ENCODE results near the gene KCNJ11. TPM values are rescaled to one million over a fixed set of nuclear protein-coding genes. Genes with fewer than 3 reads are reported as not detected.

Gene KCNJ11
- total and polyA plus RNA-seq, 2 donors (not counting 3 experiments of a cell fraction or from before 2014, with no cell fraction given) = 0.04 TPM; not detected in 1

GRCh38 chr11:17400048-17400775 is 11.8 kb upstream of the KCNJ11 start:
- Histone ChIP-seq H3K79me2 (ENCODE audit: control insufficient read depth, insufficient read depth, low read length) (no peaks in the 10 kb centered on the region), H4K20me1 (replicated peaks; ENCODE audit: control insufficient read depth, extremely low read depth, insufficient read depth, low read length) (no peaks in the 10 kb centered on the region), H3K4me3 (replicated peaks in 1 of 3; ENCODE audit: insufficient read depth in 1 of 3, low read depth in 1 of 3, low read length in 3 of 3) (no peak overlapping the region), H2AFZ (ENCODE audit: low read depth, low read length) (no peak overlapping the region), H3K27ac (ENCODE audit: insufficient read depth, low read depth, low read length) (no peak overlapping the region), H3K9ac (replicated peaks; ENCODE audit: extremely low read depth, insufficient read depth, low read length) (no peak overlapping the region), H3K9me3 (replicated peaks; ENCODE audit: control insufficient read depth, insufficient read depth, low read length) (no peaks in the 10 kb centered on the region), H3K4me2 (ENCODE audit: insufficient read depth, low read length) (no peak overlapping the region), H3K9me1 (replicated peaks; ENCODE audit: control insufficient read depth, extremely low read depth, insufficient read depth, low read length) (no peaks in the 10 kb centered on the region), H3K4me1 (ENCODE audit: control insufficient read depth, extremely low read depth, insufficient read depth, low read length) (no peaks in the 10 kb centered on the region), H3K27me3 (ENCODE audit: control insufficient read depth in 2 of 2, insufficient read depth in 2 of 2, low read length in 2 of 2) (no peaks in the 10 kb centered on the region), H3K36me3 (ENCODE audit: control insufficient read depth in 2 of 2, extremely low read depth in 1 of 2, insufficient read depth in 2 of 2, low read length in 2 of 2) (no peaks in the 10 kb centered on the region)
- intact Hi-C loops (cut with micrococcal nuclease) (no loop called here), dilution Hi-C loops (cut with MboI; ENCODE audit: extremely low pct_ligation_motif_present, low sequenced_read_pairs) (no loop called here)
- TF ChIP-seq GATA2 (IDR thresholded peaks at IDR 0.05; ENCODE audit: insufficient read depth, insufficient read length, low read depth, low read length) = no peak
- no peak for TF ChIP-seq CTCF (IDR thresholded peaks at IDR 0.05; ENCODE audit: extremely low read depth in 1 of 2, insufficient read depth in 1 of 2, low read depth in 1 of 2, low read length in 2 of 2)
- no peak for TF ChIP-seq MYC (IDR thresholded peaks at IDR 0.05; ENCODE audit: low read depth, low read length)
- TF ChIP-seq JUN (IDR thresholded peaks at IDR 0.05; ENCODE audit: borderline replicate concordance, insufficient read depth, insufficient read length, low read depth) = no peak
- no peak for TF ChIP-seq FOS (IDR thresholded peaks at IDR 0.05; ENCODE audit: borderline replicate concordance, insufficient read depth, low read length)
- TF ChIP-seq POLR2AphosphoS5 (IDR thresholded peaks at IDR 0.05; ENCODE audit: insufficient read depth, low read depth, low read length) = no peak
- no peak for DNase-seq (ENCODE audit: low read depth, low spot score)
- no peak for FAIRE-seq
- no TSS peak for BruUV-seq (replicated peaks)
- ChIA-PET CTCF (interaction anchor here (0.8 to 1.2 kb wide), 3 partner anchors 12 to 16 kb away, joined by 3 to 4 read pairs (median 4); partner anchors contain the start of gene KCNJ11), POLR2A (no interaction called here)

Measured in endothelial cell of umbilical vein (primary cell).